Neural cell (in vitro differentiated cells): ENCODE results near the gene PTTG1IP. TPM values are rescaled to one million over a fixed set of nuclear protein-coding genes. Genes with fewer than 3 reads are reported as not detected.

Source experiments
- H2AFZ ChIP-seq: fragments of 200-600, 300-800 bp; sonication (generic), shearing (Covaris generic); 2 replicates; pipeline ENCODE4 v1.6.0; 2014; ENCODE audit warnings: low read depth, mild to moderate bottlenecking, antibody characterized with exemption, low read length, moderate library complexity
- H3F3A ChIP-seq: fragments of 200-600 bp; shearing (Covaris generic); 2 replicates; pipeline ENCODE4 v1.6.1; 2016; ENCODE audit warnings: mild to moderate bottlenecking, moderate library complexity, mixed read lengths, antibody characterized with exemption, low read length; ENCODE audit not compliant: insufficient read depth, poor library complexity, severe bottlenecking
- H3K27ac ChIP-seq: fragments of 200-600, 300-800 bp; sonication (generic), shearing (Covaris generic); 2 replicates; pipeline ENCODE4 v1.5.1; 2014; ENCODE audit warnings: mild to moderate bottlenecking, low read length, moderate library complexity
- H3K27me3 ChIP-seq: fragments of 300-800, 200-600 bp; sonication (generic), shearing (Covaris generic); 2 replicates; pipeline ENCODE4 v1.6.0; 2014; ENCODE audit warnings: mild to moderate bottlenecking, low read depth, low read length, moderate library complexity; ENCODE audit not compliant: insufficient read depth
- H3K36me3 ChIP-seq: fragments of 300-800, 200-600 bp; sonication (generic), shearing (Covaris generic); 2 replicates; pipeline ENCODE4 v1.5.1; 2014; ENCODE audit warnings: mild to moderate bottlenecking, antibody characterized with exemption, low read length, moderate library complexity; ENCODE audit not compliant: insufficient read depth
- H3K4me2 ChIP-seq: fragments of 300-800, 200-600 bp; sonication (generic), shearing (Covaris generic); 2 replicates; pipeline ENCODE4 v1.6.0; 2014; ENCODE audit warnings: mild to moderate bottlenecking, low read length
- H3K4me3 ChIP-seq: fragments of 300-800, 200-600 bp; sonication (generic), shearing (Covaris generic); 2 replicates; pipeline ENCODE4 v1.5.1; 2014; ENCODE audit warnings: mild to moderate bottlenecking, low read length, moderate library complexity
- H3K79me2 ChIP-seq: fragments of 200-600 bp; shearing (Covaris generic); replicated peaks from 2 replicates; pipeline ENCODE4 v1.6.0; 2014; ENCODE audit warnings: mild to moderate bottlenecking, low read length, moderate library complexity; ENCODE audit not compliant: insufficient read depth
- H3K9ac ChIP-seq: fragments of 300-800, 200-600 bp; sonication (generic), shearing (Covaris generic); 2 replicates; pipeline ENCODE4 v1.6.1; 2016; ENCODE audit warnings: mild to moderate bottlenecking, low read length, mixed read lengths
- H3K9me2 ChIP-seq: fragments of 200-600 bp; shearing (Covaris generic); 2 replicates; pipeline ENCODE4 v1.6.1; 2016; ENCODE audit warnings: mild to moderate bottlenecking, low read length, mixed read lengths; ENCODE audit not compliant: insufficient read depth
- H3K9me3 ChIP-seq: fragments of 200-600, 300-800 bp; sonication (generic), shearing (Covaris generic); 2 replicates; pipeline ENCODE4 v1.6.1; 2016; ENCODE audit warnings: mild to moderate bottlenecking, mixed run types, low read length, moderate library complexity, mixed read lengths
- H4K20me1 ChIP-seq: fragments of 200-600 bp; shearing (Covaris generic); 2 replicates; pipeline ENCODE4 v1.6.1; 2016; ENCODE audit warnings: mild to moderate bottlenecking, mixed run types; ENCODE audit not compliant: insufficient read depth
- EP300 ChIP-seq: fragments of 450-650 bp; conservative IDR thresholded peaks from 2 replicates; pipeline ENCODE4 v1.6.1; 2014; ENCODE audit warnings: antibody characterized with exemption, mild to moderate bottlenecking, moderate library complexity; ENCODE audit not compliant: poor library complexity, severe bottlenecking
- EZH2 ChIP-seq: fragments of 200-600, 300-800 bp; shearing (Covaris generic), sonication (generic); IDR thresholded peaks from 2 replicates; pipeline ENCODE4 v1.6.1; 2014; ENCODE audit warnings: antibody characterized with exemption, low read length, borderline replicate concordance, mild to moderate bottlenecking; ENCODE audit not compliant: insufficient read depth, poor library complexity, severe bottlenecking
- MXI1 ChIP-seq: fragments of 450-650 bp; conservative IDR thresholded peaks from 2 replicates; pipeline ENCODE4 v1.6.1; 2014; ENCODE audit warnings: antibody characterized with exemption, mild to moderate bottlenecking; ENCODE audit not compliant: poor library complexity, severe bottlenecking
- POLR2AphosphoS5 ChIP-seq: IDR thresholded peaks from 2 replicates; pipeline ENCODE4 v1.6.1; 2012
- RAD21 ChIP-seq: fragments of 450-650 bp; conservative IDR thresholded peaks from 2 replicates; pipeline ENCODE4 v1.6.1; 2014; ENCODE audit warnings: antibody characterized with exemption, mild to moderate bottlenecking, moderate library complexity
- SMC3 ChIP-seq: fragments of 450-650 bp; conservative IDR thresholded peaks from 2 replicates; pipeline ENCODE4 v1.6.1; 2014; ENCODE audit warnings: antibody characterized with exemption, mild to moderate bottlenecking, moderate library complexity; ENCODE audit not compliant: poor library complexity
- TAF1 ChIP-seq: IDR thresholded peaks from 2 replicates; pipeline ENCODE4 v1.6.1; 2012; ENCODE audit warnings: low read depth
- polyA plus RNA-seq: library from polyadenylated mRNA; depleted of rRNA; stranded (reverse); fragments of >200 nt; gene quantifications from 2 replicates; pipeline ENCODE4 v1.2.3, GENCODE V29; 2014
- TF ChIP-seq, protein P1 (sequence below): IDR thresholded peaks from 2 replicates; pipeline ENCODE4 v1.6.1; 2012; ENCODE audit warnings: borderline replicate concordance
- TF ChIP-seq, protein P2 (sequence below): fragments of 450-650 bp; IDR thresholded peaks from 2 replicates; pipeline ENCODE4 v1.5.1; 2014; ENCODE audit warnings: antibody characterized with exemption, mild to moderate bottlenecking, moderate library complexity; ENCODE audit not compliant: poor library complexity, severe bottlenecking

PTTG1IP gene
- polyA plus RNA-seq, 1 donor from 2014 or later, result 152 TPM

DNA sequence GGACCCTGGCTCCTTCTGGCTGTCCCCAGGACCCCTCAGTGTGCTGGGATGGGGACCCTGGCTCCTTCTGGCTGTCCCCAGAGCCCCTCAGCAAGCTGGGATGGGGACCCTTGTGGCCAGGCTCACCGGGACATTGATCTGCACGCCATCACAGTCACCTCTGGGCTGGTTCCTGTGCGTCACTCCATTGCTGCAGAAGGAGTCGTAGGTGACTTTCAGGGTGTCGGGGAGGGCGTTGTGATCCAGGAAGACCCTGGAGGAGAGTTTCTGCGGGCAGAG is 19.7 kb upstream of the PTTG1IP start:
- H4K20me1 ChIP-seq, result no peaks in the 10 kb centered on the region
- TF ChIP-seq, protein P1, sequence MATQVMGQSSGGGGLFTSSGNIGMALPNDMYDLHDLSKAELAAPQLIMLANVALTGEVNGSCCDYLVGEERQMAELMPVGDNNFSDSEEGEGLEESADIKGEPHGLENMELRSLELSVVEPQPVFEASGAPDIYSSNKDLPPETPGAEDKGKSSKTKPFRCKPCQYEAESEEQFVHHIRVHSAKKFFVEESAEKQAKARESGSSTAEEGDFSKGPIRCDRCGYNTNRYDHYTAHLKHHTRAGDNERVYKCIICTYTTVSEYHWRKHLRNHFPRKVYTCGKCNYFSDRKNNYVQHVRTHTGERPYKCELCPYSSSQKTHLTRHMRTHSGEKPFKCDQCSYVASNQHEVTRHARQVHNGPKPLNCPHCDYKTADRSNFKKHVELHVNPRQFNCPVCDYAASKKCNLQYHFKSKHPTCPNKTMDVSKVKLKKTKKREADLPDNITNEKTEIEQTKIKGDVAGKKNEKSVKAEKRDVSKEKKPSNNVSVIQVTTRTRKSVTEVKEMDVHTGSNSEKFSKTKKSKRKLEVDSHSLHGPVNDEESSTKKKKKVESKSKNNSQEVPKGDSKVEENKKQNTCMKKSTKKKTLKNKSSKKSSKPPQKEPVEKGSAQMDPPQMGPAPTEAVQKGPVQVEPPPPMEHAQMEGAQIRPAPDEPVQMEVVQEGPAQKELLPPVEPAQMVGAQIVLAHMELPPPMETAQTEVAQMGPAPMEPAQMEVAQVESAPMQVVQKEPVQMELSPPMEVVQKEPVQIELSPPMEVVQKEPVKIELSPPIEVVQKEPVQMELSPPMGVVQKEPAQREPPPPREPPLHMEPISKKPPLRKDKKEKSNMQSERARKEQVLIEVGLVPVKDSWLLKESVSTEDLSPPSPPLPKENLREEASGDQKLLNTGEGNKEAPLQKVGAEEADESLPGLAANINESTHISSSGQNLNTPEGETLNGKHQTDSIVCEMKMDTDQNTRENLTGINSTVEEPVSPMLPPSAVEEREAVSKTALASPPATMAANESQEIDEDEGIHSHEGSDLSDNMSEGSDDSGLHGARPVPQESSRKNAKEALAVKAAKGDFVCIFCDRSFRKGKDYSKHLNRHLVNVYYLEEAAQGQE, result no peak
- no peak for TF ChIP-seq POLR2AphosphoS5
- no peak for TF ChIP-seq EZH2
- TF ChIP-seq, protein P2, sequence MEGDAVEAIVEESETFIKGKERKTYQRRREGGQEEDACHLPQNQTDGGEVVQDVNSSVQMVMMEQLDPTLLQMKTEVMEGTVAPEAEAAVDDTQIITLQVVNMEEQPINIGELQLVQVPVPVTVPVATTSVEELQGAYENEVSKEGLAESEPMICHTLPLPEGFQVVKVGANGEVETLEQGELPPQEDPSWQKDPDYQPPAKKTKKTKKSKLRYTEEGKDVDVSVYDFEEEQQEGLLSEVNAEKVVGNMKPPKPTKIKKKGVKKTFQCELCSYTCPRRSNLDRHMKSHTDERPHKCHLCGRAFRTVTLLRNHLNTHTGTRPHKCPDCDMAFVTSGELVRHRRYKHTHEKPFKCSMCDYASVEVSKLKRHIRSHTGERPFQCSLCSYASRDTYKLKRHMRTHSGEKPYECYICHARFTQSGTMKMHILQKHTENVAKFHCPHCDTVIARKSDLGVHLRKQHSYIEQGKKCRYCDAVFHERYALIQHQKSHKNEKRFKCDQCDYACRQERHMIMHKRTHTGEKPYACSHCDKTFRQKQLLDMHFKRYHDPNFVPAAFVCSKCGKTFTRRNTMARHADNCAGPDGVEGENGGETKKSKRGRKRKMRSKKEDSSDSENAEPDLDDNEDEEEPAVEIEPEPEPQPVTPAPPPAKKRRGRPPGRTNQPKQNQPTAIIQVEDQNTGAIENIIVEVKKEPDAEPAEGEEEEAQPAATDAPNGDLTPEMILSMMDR, result no peak
- TF ChIP-seq RAD21, result no peak
- TF ChIP-seq TAF1, result no peak
- TF ChIP-seq SMC3, result no peak
- TF ChIP-seq EP300, result no peak
- no peak for TF ChIP-seq MXI1
- H3K9me3 ChIP-seq, result no peaks in the 10 kb centered on the region
- no peak overlapping the region for H3K4me2 ChIP-seq
- no peaks in the 10 kb centered on the region for H3K79me2 ChIP-seq
- no peaks in the 10 kb centered on the region for H3K9me2 ChIP-seq
- H3K4me3 ChIP-seq, result no peak overlapping the region
- H3K36me3 ChIP-seq, result no peaks in the 10 kb centered on the region
- no peaks in the 10 kb centered on the region for H3F3A ChIP-seq
- H2AFZ ChIP-seq, result no peak overlapping the region
- no peak overlapping the region for H3K9ac ChIP-seq
- H3K27ac ChIP-seq, result no peak overlapping the region
- H3K27me3 ChIP-seq, result no peaks in the 10 kb centered on the region

DNA sequence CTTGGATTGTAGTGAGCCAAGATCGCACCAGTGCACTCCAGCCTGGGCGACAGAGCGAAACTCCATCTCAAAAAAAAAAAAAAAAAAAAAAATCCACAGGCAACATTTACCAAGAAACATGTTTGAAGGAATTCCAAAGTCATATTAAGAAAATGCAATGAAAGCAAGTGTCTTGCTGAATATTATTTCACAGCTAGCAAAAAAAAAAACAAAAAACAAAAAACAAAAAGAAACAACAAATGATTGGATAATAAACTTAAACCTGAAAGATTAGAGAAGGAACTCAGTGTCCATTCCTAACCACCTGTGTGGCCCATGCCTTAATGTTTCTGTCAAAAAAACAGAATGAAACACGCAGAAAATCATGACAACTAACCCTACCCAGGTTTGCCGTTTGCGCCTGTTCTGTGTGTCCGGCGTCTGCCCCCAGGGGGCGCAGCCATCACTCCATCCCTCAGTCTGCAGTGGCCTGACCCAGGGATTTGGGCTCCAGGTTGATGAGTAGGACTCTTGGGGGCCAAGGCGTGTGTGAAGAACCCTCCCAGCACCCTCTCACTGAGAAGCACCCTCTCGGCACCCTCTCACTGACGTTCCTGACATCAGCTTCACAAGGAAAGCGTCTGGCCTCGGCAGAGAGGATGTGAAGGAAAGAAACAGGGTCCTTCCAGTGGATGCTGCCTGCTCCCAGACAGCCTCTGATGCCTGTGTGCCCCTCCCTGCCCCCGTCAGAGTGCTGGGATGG is 19.2 kb upstream of the PTTG1IP start:
- TF ChIP-seq, protein P2, result peak; percentile 60
- TF ChIP-seq TAF1, result no peak
- TF ChIP-seq SMC3, result peak; percentile 58
- no peak overlapping the region for H2AFZ ChIP-seq
- H3K9me3 ChIP-seq, result no peaks in the 10 kb centered on the region
- no peaks in the 10 kb centered on the region for H3F3A ChIP-seq
- H3K27me3 ChIP-seq, result no peaks in the 10 kb centered on the region
- no peaks in the 10 kb centered on the region for H3K9me2 ChIP-seq
- H3K4me2 ChIP-seq, result no peak overlapping the region
- no peak overlapping the region for H3K9ac ChIP-seq
- no peaks in the 10 kb centered on the region for H3K79me2 ChIP-seq
- H3K36me3 ChIP-seq, result no peaks in the 10 kb centered on the region
- H3K27ac ChIP-seq, result no peak overlapping the region
- H3K4me3 ChIP-seq, result no peak overlapping the region
- no peaks in the 10 kb centered on the region for H4K20me1 ChIP-seq
